Measurements from ENCODE around the gene BTBD6. TPM values are rescaled to one million over a fixed set of nuclear protein-coding genes. Genes with fewer than 3 reads are reported as not detected.
A peak's percentile ranks its signal among the peaks of the same experiment; 100 is the strongest.

The BTBD6 gene
- total RNA-seq, 2 donors from 2014 or later = 60.0 to 82.5 TPM

- intact Hi-C loops (cut with DNase I) = no loop called here
- Histone ChIP-seq H3K9me3 (no peaks in the 10 kb centered on the region), H3K4me1 (replicated peaks) (no peaks in the 10 kb centered on the region), H3K27ac (peak overlapping the region; percentile 71 to 95), H3K27me3 (replicated peaks; ENCODE audit: insufficient read depth) (no peaks in the 10 kb centered on the region), H3K36me3 (peaks cover 0 to 9% of the 10 kb centered on the region in 2 donors), H3K4me3 (peak overlapping the region; percentile 55 to 68)
- peak; percentile 25 for TF ChIP-seq POLR2A (IDR thresholded peaks at IDR 0.05)
- no peak for TF ChIP-seq CTCF (IDR thresholded peaks at IDR 0.05)
- no peak for TF ChIP-seq POLR2AphosphoS5 (IDR thresholded peaks at IDR 0.05)
- WGBS = 44% methylated on average over 59 of the region's 62 CpGs
- no peak for DNase-seq (ENCODE audit: low spot score)
Measured at GRCh38 chr14:105249182-105250007, 1.1 kb downstream of the BTBD6 start.

- Histone ChIP-seq H3K27ac (no peak overlapping the region), H3K36me3 (peaks cover 0 to 9% of the 10 kb centered on the region in 2 donors), H3K4me3 (no peak overlapping the region)
Measured at GRCh38 chr14:105250008-105250366, 1.7 kb downstream of the BTBD6 start.

GRCh38 chr14:105250986-105251385 is 2.7 kb downstream of the BTBD6 start:
- Histone ChIP-seq H3K27ac (no peak overlapping the region), H3K36me3 (peaks cover 0 to 9% of the 10 kb centered on the region in 2 donors), H3K4me1 (replicated peaks) (no peaks in the 10 kb centered on the region), H3K4me3 (no peak overlapping the region), H3K27me3 (replicated peaks; ENCODE audit: insufficient read depth) (no peaks in the 10 kb centered on the region), H3K9me3 (no peaks in the 10 kb centered on the region)
- WGBS = 75% methylated on average over 4 of the region's 4 CpGs
- no peak for DNase-seq (ENCODE audit: low spot score)
- TF ChIP-seq CTCF (IDR thresholded peaks at IDR 0.05) (no peak), POLR2A (IDR thresholded peaks at IDR 0.05) (no peak)
- intact Hi-C loops (cut with DNase I) = no loop called here

More at GRCh38 chr14:105250008-105250366, 1.7 kb downstream of the BTBD6 start:
- Histone ChIP-seq H3K9me3 (no peaks in the 10 kb centered on the region), H3K27me3 (replicated peaks; ENCODE audit: insufficient read depth) (no peaks in the 10 kb centered on the region), H3K4me1 (replicated peaks) (no peaks in the 10 kb centered on the region)
- intact Hi-C loops (cut with DNase I) = no loop called here
- TF ChIP-seq POLR2A (IDR thresholded peaks at IDR 0.05) = no peak
- TF ChIP-seq POLR2AphosphoS5 (IDR thresholded peaks at IDR 0.05) = no peak
- DNase-seq (ENCODE audit: low spot score) = no peak
- WGBS = 92% methylated on average over 16 of the region's 16 CpGs

GRCh38 chr14:105251920-105252319 is 3.6 kb downstream of the BTBD6 start:
- Histone ChIP-seq H3K36me3 (peaks cover 0 to 9% of the 10 kb centered on the region in 2 donors), H3K4me3 (no peak overlapping the region), H3K9me3 (no peaks in the 10 kb centered on the region), H3K4me1 (replicated peaks) (no peaks in the 10 kb centered on the region), H3K27ac (no peak overlapping the region), H3K27me3 (replicated peaks; ENCODE audit: insufficient read depth) (no peaks in the 10 kb centered on the region)
- WGBS = 89% methylated on average over 6 of the region's 6 CpGs
- no peak for DNase-seq (ENCODE audit: low spot score)
- intact Hi-C loops (cut with DNase I) = no loop called here
- TF ChIP-seq CTCF (IDR thresholded peaks at IDR 0.05) (no peak), POLR2A (IDR thresholded peaks at IDR 0.05) (no peak), POLR2AphosphoS5 (IDR thresholded peaks at IDR 0.05) (no peak)

GRCh38 chr14:105252552-105253328 is 4.4 kb downstream of the BTBD6 start:
- 84% methylated on average over 20 of the region's 21 CpGs for WGBS

More at GRCh38 chr14:105252552-105253328, 4.4 kb downstream of the BTBD6 start:
- peaks cover 0 to 9% of the 10 kb centered on the region in 2 donors for H3K36me3 ChIP-seq
- H3K27ac ChIP-seq = no peak overlapping the region
- H3K4me3 ChIP-seq = no peak overlapping the region
- H3K9me3 ChIP-seq = no peaks in the 10 kb centered on the region
- H3K4me1 ChIP-seq (replicated peaks) = no peaks in the 10 kb centered on the region
- intact Hi-C loops (cut with DNase I) = no loop called here
- no peak for TF ChIP-seq CTCF (IDR thresholded peaks at IDR 0.05)
- TF ChIP-seq POLR2A (IDR thresholded peaks at IDR 0.05) = no peak
- no peak for TF ChIP-seq POLR2AphosphoS5 (IDR thresholded peaks at IDR 0.05)
- no peaks in the 10 kb centered on the region for H3K27me3 ChIP-seq (replicated peaks; ENCODE audit: insufficient read depth)
- no peak for DNase-seq (ENCODE audit: low spot score)

All from prostate gland (tissue), 2 donors.